GM10248 (cell line): ENCODE measurements around the gene MSRB1.
"Not testable (repeated sequence)": the region's sequence is repeated elsewhere in the genome, so short reads cannot be mapped to it uniquely, and the experiment has no call there.

Experiments used
- CTCF ChIA-PET: fragments of 300-600 bp; sonication (Branson Sonifier 250); formaldehyde crosslinking; extraction: SDS; loops from one replicate; lab custom pipeline; 2021; ENCODE audit warnings: antibody characterized with exemption; lab: Yijun Ruan, JAX
- POLR2A ChIA-PET: fragments of 350-650 bp; sonication (Branson Sonifier 250); formaldehyde crosslinking; extraction: SDS; loops from one replicate; lab custom pipeline; 2020; ENCODE audit warnings: antibody characterized with exemption; lab: Yijun Ruan, JAX
- DNase-seq: peaks from one replicate; pipeline ENCODE4 v3.0.0; 2012; ENCODE audit errors: extremely low spot score
- TF ChIP-seq, protein P1 (sequence below): IDR thresholded peaks from 2 replicates; pipeline ENCODE4 v1.5.1; 2012; ENCODE audit warnings: mild to moderate bottlenecking, low read depth; ENCODE audit errors: extremely low read depth, missing control alignments, control extremely low read depth

MSRB1 gene

DNA sequence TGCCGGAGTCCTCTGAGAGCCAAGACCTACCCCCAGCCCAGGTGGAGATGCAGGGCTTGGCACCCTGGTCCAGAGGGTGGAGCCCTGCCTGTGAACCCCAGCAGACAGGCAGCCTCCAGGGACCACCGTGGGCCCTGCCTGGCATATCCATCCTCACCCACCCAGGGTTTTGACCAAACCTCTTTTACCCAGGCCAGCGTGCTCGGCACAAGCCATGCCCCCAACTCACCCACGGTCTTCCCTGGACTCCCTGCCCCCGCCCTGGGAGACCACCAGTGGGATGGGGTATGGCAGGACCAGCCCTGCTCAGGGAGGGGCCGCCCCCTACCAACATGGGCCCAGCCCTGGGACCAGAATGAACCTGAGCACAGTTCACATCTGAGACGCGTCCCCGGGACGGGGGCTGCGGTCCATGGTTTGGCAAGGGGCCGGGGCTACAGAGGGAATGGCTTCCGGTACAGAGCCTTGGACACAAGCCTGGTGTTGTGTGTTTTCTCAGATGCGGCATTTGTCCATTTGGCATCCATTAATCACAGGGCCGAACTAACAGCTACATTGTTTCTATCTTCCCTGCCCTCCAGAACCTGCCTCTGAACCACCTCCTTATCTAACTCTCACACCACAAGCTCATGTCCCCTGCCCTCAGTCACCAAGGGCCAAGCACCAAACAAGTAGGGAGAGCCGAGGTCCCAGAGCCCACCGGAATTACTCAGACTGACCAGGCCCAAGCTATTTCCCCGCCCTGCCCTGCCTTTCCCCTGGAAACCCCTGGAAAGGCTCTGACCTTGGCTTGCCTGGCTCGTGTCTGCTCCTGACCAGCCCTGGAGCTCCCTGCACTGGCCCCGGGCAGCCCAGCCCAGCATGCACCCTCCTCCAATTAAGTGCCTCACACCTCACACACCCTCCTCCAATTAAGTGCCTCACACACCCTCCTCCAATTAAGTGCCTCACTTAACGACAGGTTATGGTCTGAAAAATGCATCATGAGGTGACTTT is 38.9 kb downstream of the MSRB1 start:
- no peak for DNase-seq
- ChIA-PET CTCF (no interaction called here), POLR2A (no interaction called here)
- TF ChIP-seq, protein P1, sequence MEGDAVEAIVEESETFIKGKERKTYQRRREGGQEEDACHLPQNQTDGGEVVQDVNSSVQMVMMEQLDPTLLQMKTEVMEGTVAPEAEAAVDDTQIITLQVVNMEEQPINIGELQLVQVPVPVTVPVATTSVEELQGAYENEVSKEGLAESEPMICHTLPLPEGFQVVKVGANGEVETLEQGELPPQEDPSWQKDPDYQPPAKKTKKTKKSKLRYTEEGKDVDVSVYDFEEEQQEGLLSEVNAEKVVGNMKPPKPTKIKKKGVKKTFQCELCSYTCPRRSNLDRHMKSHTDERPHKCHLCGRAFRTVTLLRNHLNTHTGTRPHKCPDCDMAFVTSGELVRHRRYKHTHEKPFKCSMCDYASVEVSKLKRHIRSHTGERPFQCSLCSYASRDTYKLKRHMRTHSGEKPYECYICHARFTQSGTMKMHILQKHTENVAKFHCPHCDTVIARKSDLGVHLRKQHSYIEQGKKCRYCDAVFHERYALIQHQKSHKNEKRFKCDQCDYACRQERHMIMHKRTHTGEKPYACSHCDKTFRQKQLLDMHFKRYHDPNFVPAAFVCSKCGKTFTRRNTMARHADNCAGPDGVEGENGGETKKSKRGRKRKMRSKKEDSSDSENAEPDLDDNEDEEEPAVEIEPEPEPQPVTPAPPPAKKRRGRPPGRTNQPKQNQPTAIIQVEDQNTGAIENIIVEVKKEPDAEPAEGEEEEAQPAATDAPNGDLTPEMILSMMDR, result no peak

DNA sequence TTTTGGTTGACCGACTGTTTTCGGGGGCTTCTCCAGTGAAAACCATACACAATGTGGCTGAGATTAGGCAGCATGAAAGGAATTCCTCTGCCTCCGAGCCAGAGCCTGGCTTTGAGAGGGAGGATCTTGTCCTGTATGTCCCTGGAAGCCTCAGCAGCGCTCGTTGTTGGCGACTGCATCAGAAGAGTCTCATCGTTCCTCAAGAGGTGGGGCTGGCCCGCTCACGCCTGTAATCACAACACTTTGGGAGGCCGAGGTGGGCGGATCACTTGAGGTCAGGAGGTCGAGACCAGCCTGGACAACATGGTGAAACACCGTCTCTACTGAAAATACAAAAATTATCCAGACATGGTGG is 39.8 kb downstream of the MSRB1 start:
- ChIA-PET POLR2A (no interaction called here), CTCF (no interaction called here)
- no peak for DNase-seq
- TF ChIP-seq, protein P1, result no peak

DNA sequence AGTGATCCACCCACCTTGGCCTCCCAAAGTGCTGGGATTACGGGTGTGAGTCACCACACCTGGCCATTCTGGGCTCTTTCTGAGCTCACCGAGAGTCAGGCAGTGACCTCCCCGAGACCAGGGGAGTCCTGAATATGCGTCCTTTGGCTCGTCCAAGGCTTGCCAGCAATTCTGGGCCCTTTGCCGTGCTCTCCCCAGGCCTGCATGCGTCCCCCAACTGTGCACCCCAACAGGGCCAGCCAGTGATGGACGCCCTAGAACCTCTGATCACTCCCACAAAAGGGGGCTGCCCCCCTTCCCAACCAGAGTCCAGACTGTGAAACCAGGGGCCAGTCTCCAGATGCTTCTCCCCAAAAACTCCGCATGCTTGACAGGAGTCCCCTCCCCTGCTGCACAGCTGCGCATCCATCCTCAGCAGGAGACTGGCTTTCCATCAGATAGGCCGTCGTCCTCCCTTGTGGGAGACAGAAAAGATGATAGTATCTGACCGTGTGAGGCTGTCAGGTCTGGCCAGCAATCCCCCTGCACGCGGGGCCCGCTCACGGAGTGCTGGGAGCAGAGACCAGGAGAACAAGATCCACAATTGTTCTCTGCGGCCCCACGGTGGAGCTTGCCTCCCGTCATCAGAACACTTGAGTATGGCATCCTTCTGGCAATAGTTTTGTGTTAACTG is 40.3 kb downstream of the MSRB1 start:
- TF ChIP-seq, protein P1, result no peak
- POLR2A ChIA-PET, result no interaction called here
- DNase-seq, result no peak
- CTCF ChIA-PET, result no interaction called here

DNA sequence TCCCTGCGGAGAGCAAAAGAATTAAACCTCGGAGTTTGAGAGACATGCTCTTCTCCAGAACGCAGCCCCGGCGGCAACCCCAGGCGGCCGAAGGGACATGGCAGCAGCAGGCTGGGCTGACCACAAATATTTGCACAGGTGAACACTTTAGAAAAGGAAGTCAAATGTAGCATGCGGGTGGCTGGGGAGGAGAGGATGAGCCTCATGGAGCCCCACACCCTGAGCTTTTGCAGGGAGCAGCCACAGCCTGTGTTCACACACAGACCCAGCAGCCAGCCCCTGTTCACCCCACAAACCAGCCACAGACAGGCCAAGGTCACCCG is 42.6 kb downstream of the MSRB1 start:
- DNase-seq, result no peak
- POLR2A ChIA-PET, result no interaction called here
- CTCF ChIA-PET, result no interaction called here
- TF ChIP-seq, protein P1, result no peak

DNA sequence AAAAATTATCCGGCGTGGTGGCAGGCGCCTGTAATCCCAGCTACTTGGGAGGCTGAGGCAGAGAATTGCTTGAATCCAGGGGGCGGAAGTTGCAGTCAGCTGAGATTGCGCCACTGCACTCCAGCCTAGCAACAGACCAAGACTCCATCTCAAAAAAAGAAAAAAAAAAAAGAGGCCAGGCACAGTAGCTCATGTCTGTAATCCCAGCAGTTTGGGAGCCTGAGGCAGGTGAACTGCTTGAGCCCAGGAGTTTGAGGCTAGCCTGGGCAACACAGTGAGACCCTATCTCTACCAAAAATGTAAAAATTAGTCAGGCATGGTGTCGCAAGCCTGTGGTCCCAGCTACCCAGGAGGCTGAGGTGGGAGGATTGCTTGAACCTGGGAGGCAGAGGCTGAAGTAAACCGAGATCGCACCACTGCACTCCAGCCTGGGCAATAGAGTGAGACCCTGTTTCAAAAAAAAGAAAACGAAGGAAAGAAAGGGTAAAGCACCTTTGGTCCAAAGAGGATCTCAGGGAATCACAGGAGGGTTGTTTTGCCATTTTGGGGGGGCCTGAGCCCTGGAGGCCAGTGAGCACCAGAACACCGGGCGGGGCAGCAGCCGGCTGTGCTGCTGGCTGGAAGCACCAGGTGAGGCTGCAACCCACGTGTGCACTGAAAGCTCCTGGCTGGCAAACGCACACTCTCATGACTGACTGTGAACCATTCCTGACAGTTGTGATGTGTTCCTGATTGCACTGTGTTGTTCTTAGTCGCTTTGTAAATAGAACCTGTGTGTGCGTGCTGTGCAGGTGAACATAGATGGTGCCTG is 43.2 kb downstream of the MSRB1 start:
- POLR2A ChIA-PET, result no interaction called here

DNA sequence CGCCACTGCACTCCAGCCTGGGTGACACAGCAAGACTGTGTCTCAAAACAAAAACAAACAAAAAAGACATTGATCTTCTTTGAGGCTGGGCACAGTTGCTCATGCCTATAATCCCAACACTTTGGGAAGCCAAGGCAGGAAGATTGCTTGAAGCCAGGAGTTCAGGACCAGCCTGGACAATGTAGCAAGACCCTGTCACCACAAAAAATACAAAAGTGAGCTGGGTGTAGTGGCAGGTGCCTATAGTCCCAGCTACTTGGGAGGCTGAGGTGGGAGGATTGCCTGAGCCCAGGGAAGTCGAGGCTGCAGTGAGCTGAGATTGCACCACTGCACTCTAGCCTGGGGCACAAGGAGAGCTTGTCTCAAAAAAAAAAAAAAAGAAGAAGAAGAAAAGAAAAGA is 45.3 kb downstream of the MSRB1 start:
- not testable (repeated sequence) for DNase-seq
- POLR2A ChIA-PET, result interaction anchor here (0.6 kb wide), 1 partner anchor 257 kb away, joined by 3 read pairs; no protein-coding TSS in a partner anchor
- CTCF ChIA-PET, result interaction anchor here (1.0 to 1.3 kb wide), 4 partner anchors 12 to 57 kb away, joined by 3 read pairs; partner anchors contain the start of gene RPL3L

More for the DNA sequence above, 43.2 kb downstream of the MSRB1 start:
- CTCF ChIA-PET, result no interaction called here
- no peak for DNase-seq
- TF ChIP-seq, protein P1, result no peak
